ENCODE results near the gene CEP89. TPM values are rescaled to one million over a fixed set of nuclear protein-coding genes. Genes with fewer than 3 reads are reported as not detected.

The CEP89 gene
- total RNA-seq, 1 donor from 2014 or later, result 42.5 TPM

DNA sequence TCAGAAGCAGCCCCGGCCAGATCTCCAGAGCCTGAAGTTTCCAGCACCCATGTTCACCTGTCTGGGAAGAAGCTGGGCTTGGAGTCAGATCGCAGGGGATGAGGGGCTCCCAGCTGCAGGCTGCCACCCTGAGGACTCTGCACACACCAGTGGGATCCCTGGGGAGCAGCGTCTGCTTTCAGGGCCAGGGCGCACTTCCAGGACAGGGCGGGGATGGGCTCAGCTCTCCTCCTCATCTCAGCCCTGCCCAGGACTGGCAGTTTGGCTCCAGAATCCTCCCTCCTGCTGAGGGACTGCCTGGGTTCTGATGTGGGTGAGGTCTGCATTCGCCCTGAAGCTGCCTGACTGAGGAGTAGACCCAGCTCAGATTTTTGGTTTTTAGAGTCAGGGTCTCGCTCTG is 105.7 kb downstream of the CEP89 start:
- Mint-ChIP-seq H3K4me3 (ENCODE audit: unreplicated experiment) (no peak overlapping the region), H3K4me1 (ENCODE audit: low read depth, unreplicated experiment) (peaks cover 3% of the 10 kb centered on the region), H3K36me3 (ENCODE audit: unreplicated experiment) (no peaks in the 10 kb centered on the region), H3K9me3 (ENCODE audit: unreplicated experiment) (peaks cover 1% of the 10 kb centered on the region), H3K27me3 (ENCODE audit: unreplicated experiment) (no peaks in the 10 kb centered on the region), H3K27ac (ENCODE audit: unreplicated experiment) (no peak overlapping the region)
- no peak for DNase-seq
- TF ChIP-seq, protein P1, sequence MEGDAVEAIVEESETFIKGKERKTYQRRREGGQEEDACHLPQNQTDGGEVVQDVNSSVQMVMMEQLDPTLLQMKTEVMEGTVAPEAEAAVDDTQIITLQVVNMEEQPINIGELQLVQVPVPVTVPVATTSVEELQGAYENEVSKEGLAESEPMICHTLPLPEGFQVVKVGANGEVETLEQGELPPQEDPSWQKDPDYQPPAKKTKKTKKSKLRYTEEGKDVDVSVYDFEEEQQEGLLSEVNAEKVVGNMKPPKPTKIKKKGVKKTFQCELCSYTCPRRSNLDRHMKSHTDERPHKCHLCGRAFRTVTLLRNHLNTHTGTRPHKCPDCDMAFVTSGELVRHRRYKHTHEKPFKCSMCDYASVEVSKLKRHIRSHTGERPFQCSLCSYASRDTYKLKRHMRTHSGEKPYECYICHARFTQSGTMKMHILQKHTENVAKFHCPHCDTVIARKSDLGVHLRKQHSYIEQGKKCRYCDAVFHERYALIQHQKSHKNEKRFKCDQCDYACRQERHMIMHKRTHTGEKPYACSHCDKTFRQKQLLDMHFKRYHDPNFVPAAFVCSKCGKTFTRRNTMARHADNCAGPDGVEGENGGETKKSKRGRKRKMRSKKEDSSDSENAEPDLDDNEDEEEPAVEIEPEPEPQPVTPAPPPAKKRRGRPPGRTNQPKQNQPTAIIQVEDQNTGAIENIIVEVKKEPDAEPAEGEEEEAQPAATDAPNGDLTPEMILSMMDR (IDR thresholded peaks at IDR 0.05; ENCODE audit: partially characterized antibody, unreplicated experiment), result no peak

DNA sequence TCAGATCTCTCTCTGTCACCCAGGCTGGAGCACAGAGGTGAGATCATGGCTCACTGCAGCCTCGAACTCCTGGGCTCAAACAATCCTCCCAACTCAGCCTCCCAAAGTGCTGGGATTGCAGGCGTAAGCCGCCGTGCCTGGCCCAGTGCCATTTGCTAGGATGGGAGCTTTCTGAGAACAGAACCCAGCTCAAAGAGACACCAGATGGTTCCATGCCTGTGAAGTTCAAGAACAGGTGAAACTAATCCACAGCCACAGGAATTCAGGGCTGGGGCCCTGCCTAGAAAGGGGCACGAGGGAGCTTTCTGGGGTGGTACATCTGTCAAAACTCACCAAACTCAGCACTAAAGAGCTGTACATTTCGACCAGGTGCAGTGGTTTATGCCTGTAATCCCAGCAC is 106.4 kb downstream of the CEP89 start:
- H3K27ac Mint-ChIP-seq (ENCODE audit: unreplicated experiment), result no peak overlapping the region
- H3K9me3 Mint-ChIP-seq (ENCODE audit: unreplicated experiment), result peaks cover 1% of the 10 kb centered on the region
- no peak overlapping the region for H3K4me3 Mint-ChIP-seq (ENCODE audit: unreplicated experiment)
- TF ChIP-seq, protein P1 (IDR thresholded peaks at IDR 0.05; ENCODE audit: partially characterized antibody, unreplicated experiment), result no peak
- no peaks in the 10 kb centered on the region for H3K36me3 Mint-ChIP-seq (ENCODE audit: unreplicated experiment)
- H3K27me3 Mint-ChIP-seq (ENCODE audit: unreplicated experiment), result no peaks in the 10 kb centered on the region
- H3K4me1 Mint-ChIP-seq (ENCODE audit: low read depth, unreplicated experiment), result peaks cover 3% of the 10 kb centered on the region
- no peak for DNase-seq

DNA sequence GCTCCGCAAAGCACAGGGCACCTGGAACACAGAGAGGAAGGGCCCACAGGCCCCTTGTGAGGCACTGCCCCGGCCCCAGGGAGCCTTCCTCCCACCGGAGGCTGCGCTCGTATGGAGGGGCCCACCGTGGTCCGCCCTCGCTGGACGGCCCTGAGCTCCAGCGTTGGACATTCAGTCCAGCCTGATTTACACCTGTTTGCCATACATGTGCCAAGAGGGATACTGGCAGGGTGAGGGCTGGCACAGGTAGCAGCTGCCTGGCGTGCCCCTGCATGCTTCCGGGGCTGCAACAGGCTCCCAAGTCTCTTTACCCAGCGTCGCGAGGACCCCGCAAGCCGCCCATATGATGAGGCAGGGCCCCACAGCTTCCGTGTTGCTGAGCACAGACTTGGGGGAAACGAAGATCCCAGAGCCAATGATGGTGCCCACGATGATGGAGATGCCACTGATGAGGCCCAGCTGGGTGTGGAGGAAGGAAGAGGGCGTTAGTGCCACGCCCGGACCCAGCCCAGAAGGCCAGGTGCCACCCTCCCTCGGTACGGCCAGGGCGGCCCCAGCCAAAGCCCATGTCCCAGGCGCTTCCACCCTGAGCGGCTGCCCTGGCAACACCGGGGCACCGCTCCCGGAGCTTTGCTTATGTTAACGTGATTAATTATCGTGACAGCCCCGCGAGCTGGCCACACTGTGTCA is 107.3 kb downstream of the CEP89 start:
- Mint-ChIP-seq H3K9me3 (ENCODE audit: unreplicated experiment) (peaks cover 1% of the 10 kb centered on the region), H3K4me3 (ENCODE audit: unreplicated experiment) (no peak overlapping the region), H3K27ac (ENCODE audit: unreplicated experiment) (no peak overlapping the region), H3K27me3 (ENCODE audit: unreplicated experiment) (peaks cover 2% of the 10 kb centered on the region), H3K36me3 (ENCODE audit: unreplicated experiment) (no peaks in the 10 kb centered on the region), H3K4me1 (ENCODE audit: low read depth, unreplicated experiment) (peaks cover 3% of the 10 kb centered on the region)
- TF ChIP-seq, protein P1 (IDR thresholded peaks at IDR 0.05; ENCODE audit: partially characterized antibody, unreplicated experiment), result no peak
- DNase-seq, result no peak

DNA sequence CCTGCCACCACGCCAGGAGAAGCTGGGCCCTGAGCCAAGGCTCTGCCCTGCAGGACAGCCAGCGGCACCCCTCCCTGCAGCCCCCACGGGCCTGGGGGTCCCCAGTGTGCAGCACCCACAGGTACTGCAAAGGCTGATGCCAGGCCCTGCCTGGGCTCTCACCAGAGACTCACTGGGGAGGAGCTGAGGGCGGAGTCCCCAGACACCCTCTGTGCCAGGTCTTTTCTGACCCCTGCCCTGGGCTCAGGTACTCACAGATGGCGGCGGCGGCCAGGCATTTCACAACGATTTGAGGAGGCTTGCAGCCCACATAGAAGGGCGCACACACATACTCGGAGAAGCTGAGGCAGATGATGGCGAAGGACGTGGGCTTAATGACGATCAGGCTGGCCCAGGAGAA is 107.9 kb downstream of the CEP89 start:
- Mint-ChIP-seq H3K36me3 (ENCODE audit: unreplicated experiment) (no peaks in the 10 kb centered on the region), H3K27ac (ENCODE audit: unreplicated experiment) (no peak overlapping the region), H3K9me3 (ENCODE audit: unreplicated experiment) (peaks cover 3% of the 10 kb centered on the region), H3K4me3 (ENCODE audit: unreplicated experiment) (no peak overlapping the region), H3K27me3 (ENCODE audit: unreplicated experiment) (peaks cover 2% of the 10 kb centered on the region), H3K4me1 (ENCODE audit: low read depth, unreplicated experiment) (peaks cover 3% of the 10 kb centered on the region)
- DNase-seq, result no peak
- TF ChIP-seq, protein P1 (IDR thresholded peaks at IDR 0.05; ENCODE audit: partially characterized antibody, unreplicated experiment), result no peak

DNA sequence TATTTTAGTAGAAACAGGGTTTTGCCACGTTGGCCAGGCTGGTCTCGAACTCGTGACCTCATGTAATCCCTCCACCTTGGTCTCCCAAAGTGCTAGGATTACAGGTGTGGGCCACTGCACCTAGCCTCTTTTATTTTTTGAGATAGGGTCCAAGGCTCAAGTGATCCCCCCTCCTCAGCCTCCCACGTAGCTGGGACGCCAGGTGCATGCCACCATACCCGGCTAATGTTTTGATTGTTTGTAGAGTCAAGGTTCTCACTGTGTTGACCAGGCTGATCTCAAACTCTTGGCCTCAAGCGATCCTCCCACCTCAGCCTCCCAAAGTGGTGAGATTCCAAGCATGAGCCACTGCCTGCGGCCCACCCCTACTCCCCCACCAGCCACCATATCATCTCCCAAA is 108.5 kb downstream of the CEP89 start:
- no peak overlapping the region for H3K4me3 Mint-ChIP-seq (ENCODE audit: unreplicated experiment)
- peaks cover 3% of the 10 kb centered on the region for H3K4me1 Mint-ChIP-seq (ENCODE audit: low read depth, unreplicated experiment)
- no peaks in the 10 kb centered on the region for H3K36me3 Mint-ChIP-seq (ENCODE audit: unreplicated experiment)
- H3K27ac Mint-ChIP-seq (ENCODE audit: unreplicated experiment), result no peak overlapping the region
- H3K9me3 Mint-ChIP-seq (ENCODE audit: unreplicated experiment), result peaks cover 3% of the 10 kb centered on the region
- peaks cover 2% of the 10 kb centered on the region for H3K27me3 Mint-ChIP-seq (ENCODE audit: unreplicated experiment)
- TF ChIP-seq, protein P1 (IDR thresholded peaks at IDR 0.05; ENCODE audit: partially characterized antibody, unreplicated experiment), result no peak
- DNase-seq, result no peak

Data from glutamatergic neuron (in vitro differentiated cells).